PC-3 (cell line): ENCODE results near the gene PSEN2.

Source experiments
- EZH2 ChIP-seq: fragments of 300-600 bp; sonication (generic); IDR thresholded peaks from one replicate; pipeline ENCODE4 v1.6.1; 2017; ENCODE audit warnings: antibody characterized with exemption, mild to moderate bottlenecking, low read length; ENCODE audit not compliant: unreplicated experiment
- EZH2phosphoT487 ChIP-seq: fragments of 300-600 bp; sonication (generic); IDR thresholded peaks from 2 replicates; pipeline ENCODE4 v1.6.1; 2018; ENCODE audit warnings: mild to moderate bottlenecking, antibody characterized with exemption, low read length, borderline replicate concordance
- TF ChIP-seq, protein P1 (sequence below): fragments of 300-600 bp; sonication (generic); conservative IDR thresholded peaks from 2 replicates; pipeline ENCODE4 v1.5.1; 2017; ENCODE audit warnings: antibody characterized with exemption, low read depth, mild to moderate bottlenecking, low read length

DNA sequence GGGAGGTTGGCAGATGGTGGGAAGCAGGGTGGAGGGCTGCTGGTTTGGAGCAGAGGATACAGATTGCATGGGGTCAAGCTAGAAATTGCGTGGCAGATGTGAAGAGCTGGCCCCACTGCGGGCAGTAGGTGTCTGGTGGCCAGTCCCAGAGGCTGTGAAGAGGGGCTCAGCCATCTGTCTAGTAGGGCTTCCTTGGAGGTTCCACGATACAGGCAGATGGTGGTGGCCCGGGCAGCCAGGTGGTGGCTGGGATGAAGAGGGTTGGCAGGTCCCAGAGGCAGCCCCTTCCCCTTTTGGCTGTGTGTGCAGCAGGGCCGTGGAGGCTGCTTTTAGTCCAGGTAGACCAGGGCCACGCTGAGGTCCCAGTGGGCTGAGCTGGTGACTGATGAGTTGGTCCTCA, 16.6 kb downstream of the PSEN2 start:
- TF ChIP-seq, protein P1, sequence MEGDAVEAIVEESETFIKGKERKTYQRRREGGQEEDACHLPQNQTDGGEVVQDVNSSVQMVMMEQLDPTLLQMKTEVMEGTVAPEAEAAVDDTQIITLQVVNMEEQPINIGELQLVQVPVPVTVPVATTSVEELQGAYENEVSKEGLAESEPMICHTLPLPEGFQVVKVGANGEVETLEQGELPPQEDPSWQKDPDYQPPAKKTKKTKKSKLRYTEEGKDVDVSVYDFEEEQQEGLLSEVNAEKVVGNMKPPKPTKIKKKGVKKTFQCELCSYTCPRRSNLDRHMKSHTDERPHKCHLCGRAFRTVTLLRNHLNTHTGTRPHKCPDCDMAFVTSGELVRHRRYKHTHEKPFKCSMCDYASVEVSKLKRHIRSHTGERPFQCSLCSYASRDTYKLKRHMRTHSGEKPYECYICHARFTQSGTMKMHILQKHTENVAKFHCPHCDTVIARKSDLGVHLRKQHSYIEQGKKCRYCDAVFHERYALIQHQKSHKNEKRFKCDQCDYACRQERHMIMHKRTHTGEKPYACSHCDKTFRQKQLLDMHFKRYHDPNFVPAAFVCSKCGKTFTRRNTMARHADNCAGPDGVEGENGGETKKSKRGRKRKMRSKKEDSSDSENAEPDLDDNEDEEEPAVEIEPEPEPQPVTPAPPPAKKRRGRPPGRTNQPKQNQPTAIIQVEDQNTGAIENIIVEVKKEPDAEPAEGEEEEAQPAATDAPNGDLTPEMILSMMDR, result no peak
- no peak for TF ChIP-seq EZH2
- TF ChIP-seq EZH2phosphoT487, result no peak
